GM21529 (cell line): ENCODE measurements around the gene IL17B.
A peak's percentile ranks its signal among the peaks of the same experiment; 100 is the strongest.

Experiments used
- ATAC-seq: cut with Tn5 transposase; IDR thresholded peaks from one replicate; pipeline ENCODE4 v1.9.1; 2021; ENCODE audit not compliant: unreplicated experiment

IL17B gene

GRCh38 chr5:149380466-149381121 lies 1.5 kb upstream of the IL17B start:
- no peak for ATAC-seq

- ATAC-seq: no peak
These were observed 804 bp upstream of the IL17B start for GRCh38 chr5:149379818-149380374.

- no peak for ATAC-seq
These were observed 761 bp downstream of the IL17B start for GRCh38 chr5:149378241-149378820.

- ATAC-seq: no peak
These were observed 2.2 kb downstream of the IL17B start for GRCh38 chr5:149376711-149377447.

- no peak for ATAC-seq
These were observed 3.0 kb downstream of the IL17B start for GRCh38 chr5:149376104-149376503.

GRCh38 chr5:149375434-149375833 lies 3.7 kb downstream of the IL17B start:
- ATAC-seq: no peak

- no peak for ATAC-seq
These were observed 4.3 kb downstream of the IL17B start for GRCh38 chr5:149374801-149375200.

- no peak for ATAC-seq
These were observed 4.8 kb downstream of the IL17B start for GRCh38 chr5:149374303-149374702.

- ATAC-seq: no peak
These were observed 6.2 kb downstream of the IL17B start for GRCh38 chr5:149372932-149373331.

- no peak for ATAC-seq
These were observed 6.9 kb downstream of the IL17B start for GRCh38 chr5:149372076-149372795.

GRCh38 chr5:149371296-149371962 lies 7.7 kb downstream of the IL17B start:
- peak; percentile 85 for ATAC-seq

GRCh38 chr5:149370878-149371277 lies 8.2 kb downstream of the IL17B start:
- no peak for ATAC-seq

GRCh38 chr5:149367972-149368645 lies 11.0 kb downstream of the IL17B start:
- no peak for ATAC-seq

GRCh38 chr5:149367249-149367971 lies 11.7 kb downstream of the IL17B start:
- ATAC-seq: peak; percentile 82

GRCh38 chr5:149366169-149366729 lies 12.8 kb downstream of the IL17B start:
- no peak for ATAC-seq

GRCh38 chr5:149365418-149365817 lies 13.7 kb downstream of the IL17B start:
- ATAC-seq: no peak

- no peak for ATAC-seq
These were observed 14.4 kb downstream of the IL17B start for GRCh38 chr5:149364719-149365118.

- no peak for ATAC-seq
These were observed 15.2 kb downstream of the IL17B start for GRCh38 chr5:149363936-149364335.

GRCh38 chr5:149363358-149363757 lies 15.7 kb downstream of the IL17B start:
- ATAC-seq: no peak
